ENCODE results near the gene DNM3.
A peak's percentile ranks its signal among the peaks of the same experiment; 100 is the strongest.

Gene DNM3

GRCh38 chr1:172375211-172375631, 533.9 kb downstream of the DNM3 start:
- no peak for DNase-seq (ENCODE audit: low read depth)
- no peak overlapping the region for H3K4me3 ChIP-seq (ENCODE audit: low read depth, low read length)
- TF ChIP-seq, protein P1, sequence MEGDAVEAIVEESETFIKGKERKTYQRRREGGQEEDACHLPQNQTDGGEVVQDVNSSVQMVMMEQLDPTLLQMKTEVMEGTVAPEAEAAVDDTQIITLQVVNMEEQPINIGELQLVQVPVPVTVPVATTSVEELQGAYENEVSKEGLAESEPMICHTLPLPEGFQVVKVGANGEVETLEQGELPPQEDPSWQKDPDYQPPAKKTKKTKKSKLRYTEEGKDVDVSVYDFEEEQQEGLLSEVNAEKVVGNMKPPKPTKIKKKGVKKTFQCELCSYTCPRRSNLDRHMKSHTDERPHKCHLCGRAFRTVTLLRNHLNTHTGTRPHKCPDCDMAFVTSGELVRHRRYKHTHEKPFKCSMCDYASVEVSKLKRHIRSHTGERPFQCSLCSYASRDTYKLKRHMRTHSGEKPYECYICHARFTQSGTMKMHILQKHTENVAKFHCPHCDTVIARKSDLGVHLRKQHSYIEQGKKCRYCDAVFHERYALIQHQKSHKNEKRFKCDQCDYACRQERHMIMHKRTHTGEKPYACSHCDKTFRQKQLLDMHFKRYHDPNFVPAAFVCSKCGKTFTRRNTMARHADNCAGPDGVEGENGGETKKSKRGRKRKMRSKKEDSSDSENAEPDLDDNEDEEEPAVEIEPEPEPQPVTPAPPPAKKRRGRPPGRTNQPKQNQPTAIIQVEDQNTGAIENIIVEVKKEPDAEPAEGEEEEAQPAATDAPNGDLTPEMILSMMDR (IDR thresholded peaks at IDR 0.05; ENCODE audit: low read depth, low read length, missing control alignments) = no peak

- TF ChIP-seq, protein P1 (IDR thresholded peaks at IDR 0.05; ENCODE audit: low read depth, low read length, missing control alignments) = no peak
- no peak for DNase-seq (ENCODE audit: low read depth)
- no peak overlapping the region for H3K4me3 ChIP-seq (ENCODE audit: low read depth, low read length)
Measured at GRCh38 chr1:172376431-172376830, 535.1 kb downstream of the DNM3 start.

GRCh38 chr1:172377565-172377964, 536.3 kb downstream of the DNM3 start:
- no peak for DNase-seq (ENCODE audit: low read depth)
- H3K4me3 ChIP-seq (ENCODE audit: low read depth, low read length) = no peak overlapping the region
- TF ChIP-seq, protein P1 (IDR thresholded peaks at IDR 0.05; ENCODE audit: low read depth, low read length, missing control alignments) = no peak

- TF ChIP-seq, protein P1 (IDR thresholded peaks at IDR 0.05; ENCODE audit: low read depth, low read length, missing control alignments) = no peak
- no peak for DNase-seq (ENCODE audit: low read depth)
- no peak overlapping the region for H3K4me3 ChIP-seq (ENCODE audit: low read depth, low read length)
Measured at GRCh38 chr1:172378109-172378760, 536.9 kb downstream of the DNM3 start.

DNA sequence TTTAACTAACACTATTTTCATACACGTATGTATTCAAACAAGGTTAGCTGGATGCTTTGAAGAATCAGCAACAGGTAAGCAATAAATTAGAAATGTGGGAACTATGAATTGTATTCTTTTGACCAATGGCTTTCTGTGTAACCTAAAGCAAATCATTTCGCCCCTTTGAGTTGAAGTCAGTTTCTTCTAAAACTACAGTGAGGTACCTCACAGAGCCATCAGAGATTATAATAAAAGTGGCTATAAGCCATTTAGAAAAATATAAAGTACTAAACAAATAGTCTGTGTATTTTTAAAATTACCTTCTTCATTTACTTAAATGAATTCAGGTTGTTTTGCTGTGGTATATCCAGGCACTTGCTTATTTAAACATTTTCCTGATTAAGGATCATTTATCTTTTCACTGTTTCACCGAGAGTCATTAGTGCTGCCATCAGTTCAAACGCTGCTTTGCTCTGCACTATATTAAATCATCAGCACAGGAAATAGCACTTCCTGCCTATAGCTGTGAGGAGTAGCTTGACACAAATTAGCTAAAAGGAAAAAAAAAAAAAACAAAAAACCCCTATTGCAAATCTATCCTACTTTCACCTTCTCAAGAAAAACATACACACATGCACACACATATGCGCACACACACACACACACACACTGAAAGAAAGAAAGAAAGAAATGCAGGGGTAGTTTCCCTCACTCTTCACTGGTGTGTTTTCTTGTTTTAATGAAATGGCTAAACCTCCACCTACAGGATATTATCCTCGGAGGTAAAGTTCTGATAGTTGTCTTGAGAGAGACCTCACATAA, 539.3 kb downstream of the DNM3 start:
- DNase-seq (ENCODE audit: low read depth) = peak; percentile 40
- TF ChIP-seq, protein P1 (IDR thresholded peaks at IDR 0.05; ENCODE audit: low read depth, low read length, missing control alignments) = no peak
- H3K4me3 ChIP-seq (ENCODE audit: low read depth, low read length) = no peak overlapping the region

DNA sequence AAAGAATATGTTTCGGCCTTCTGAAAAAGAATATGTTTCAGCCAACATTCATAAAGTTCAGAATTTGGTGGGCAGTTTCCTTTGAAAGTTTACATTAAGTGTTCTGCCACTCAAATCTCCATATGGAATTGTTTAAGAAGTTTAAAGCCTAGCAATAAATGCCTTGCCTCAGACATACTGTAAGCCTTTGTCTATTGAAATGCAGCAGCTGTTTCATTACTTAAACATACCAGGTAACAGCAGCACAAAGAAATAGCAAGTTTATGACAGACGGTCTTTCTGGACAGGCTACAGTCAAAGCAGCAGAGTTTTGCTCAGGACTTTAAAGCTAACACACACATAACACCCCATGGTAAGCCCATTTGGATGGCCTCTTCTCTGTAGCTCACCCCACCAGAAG, 540.6 kb downstream of the DNM3 start:
- H3K4me3 ChIP-seq (ENCODE audit: low read depth, low read length) = no peak overlapping the region
- DNase-seq (ENCODE audit: low read depth) = no peak
- TF ChIP-seq, protein P1 (IDR thresholded peaks at IDR 0.05; ENCODE audit: low read depth, low read length, missing control alignments) = no peak
